ENCODE results near the gene BABAM2. TPM values are rescaled to one million over a fixed set of nuclear protein-coding genes. Genes with fewer than 3 reads are reported as not detected.

Gene BABAM2
- total RNA-seq, 1 experiment from 2014 or later: 16.3 TPM

- no peak overlapping the region for H3K4me2 ChIP-seq (ENCODE audit: low read length)
- no peaks in the 10 kb centered on the region for H4K20me1 ChIP-seq (ENCODE audit: low read length)
- no peaks in the 10 kb centered on the region for H3K9me2 ChIP-seq (replicated peaks; ENCODE audit: low read length)
- POLR2A ChIA-PET (ENCODE audit: unreplicated experiment): interaction anchor here (0.6 kb wide), 1 partner anchor 219 kb away, joined by 5 read pairs; no protein-coding TSS in a partner anchor
- BruUV-seq (replicated peaks): no TSS peak
- H3K27ac ChIP-seq (ENCODE audit: low read length): no peak overlapping the region
- TF ChIP-seq, protein P1, sequence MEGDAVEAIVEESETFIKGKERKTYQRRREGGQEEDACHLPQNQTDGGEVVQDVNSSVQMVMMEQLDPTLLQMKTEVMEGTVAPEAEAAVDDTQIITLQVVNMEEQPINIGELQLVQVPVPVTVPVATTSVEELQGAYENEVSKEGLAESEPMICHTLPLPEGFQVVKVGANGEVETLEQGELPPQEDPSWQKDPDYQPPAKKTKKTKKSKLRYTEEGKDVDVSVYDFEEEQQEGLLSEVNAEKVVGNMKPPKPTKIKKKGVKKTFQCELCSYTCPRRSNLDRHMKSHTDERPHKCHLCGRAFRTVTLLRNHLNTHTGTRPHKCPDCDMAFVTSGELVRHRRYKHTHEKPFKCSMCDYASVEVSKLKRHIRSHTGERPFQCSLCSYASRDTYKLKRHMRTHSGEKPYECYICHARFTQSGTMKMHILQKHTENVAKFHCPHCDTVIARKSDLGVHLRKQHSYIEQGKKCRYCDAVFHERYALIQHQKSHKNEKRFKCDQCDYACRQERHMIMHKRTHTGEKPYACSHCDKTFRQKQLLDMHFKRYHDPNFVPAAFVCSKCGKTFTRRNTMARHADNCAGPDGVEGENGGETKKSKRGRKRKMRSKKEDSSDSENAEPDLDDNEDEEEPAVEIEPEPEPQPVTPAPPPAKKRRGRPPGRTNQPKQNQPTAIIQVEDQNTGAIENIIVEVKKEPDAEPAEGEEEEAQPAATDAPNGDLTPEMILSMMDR (conservative IDR thresholded peaks at IDR 0.05; ENCODE audit: low read depth, low read length): no peak
- TF ChIP-seq EZH2 (IDR thresholded peaks at IDR 0.05; ENCODE audit: low read length, unreplicated experiment) (no peak), EZH2phosphoT487 (IDR thresholded peaks at IDR 0.05; ENCODE audit: borderline replicate concordance, low read length) (no peak)
- ATAC-seq (no peak), DNase-seq (no peak)
- no peaks in the 10 kb centered on the region for H3K9me3 ChIP-seq (ENCODE audit: low read length)
- peaks cover 10% of the 10 kb centered on the region for H3K4me1 ChIP-seq (ENCODE audit: insufficient read depth, low read length)
- no peaks in the 10 kb centered on the region for H3K27me3 ChIP-seq (ENCODE audit: low read length)
- H3K36me3 ChIP-seq (ENCODE audit: low read depth, low read length): no peaks in the 10 kb centered on the region
- H3K79me2 ChIP-seq (ENCODE audit: low read length): no peaks in the 10 kb centered on the region
- no peak overlapping the region for H2AFZ ChIP-seq (ENCODE audit: low read length)
- H3F3A ChIP-seq (ENCODE audit: low read length, unreplicated experiment): no peaks in the 10 kb centered on the region
- H3K9ac ChIP-seq (ENCODE audit: low read length): no peak overlapping the region
- intact Hi-C loops (cut with micrococcal nuclease): no loop called here
- CTCF ChIA-PET: interaction anchor here (0.6 kb wide), 1 partner anchor 209 kb away, joined by 3 read pairs; no protein-coding TSS in a partner anchor
- H3K4me3 ChIP-seq (ENCODE audit: low read length): no peak overlapping the region
Measured at GRCh38 chr2:28165087-28165635, 274.6 kb downstream of the BABAM2 start.

GRCh38 chr2:28166956-28167355 is 276.4 kb downstream of the BABAM2 start:
- Histone ChIP-seq H2AFZ (ENCODE audit: low read length) (no peak overlapping the region), H3K4me1 (ENCODE audit: insufficient read depth, low read length) (peaks cover 10% of the 10 kb centered on the region), H3K79me2 (ENCODE audit: low read length) (no peaks in the 10 kb centered on the region), H3F3A (ENCODE audit: low read length, unreplicated experiment) (no peaks in the 10 kb centered on the region), H3K9me2 (replicated peaks; ENCODE audit: low read length) (no peaks in the 10 kb centered on the region), H3K36me3 (ENCODE audit: low read depth, low read length) (no peaks in the 10 kb centered on the region), H3K4me3 (ENCODE audit: low read length) (no peak overlapping the region), H3K9me3 (ENCODE audit: low read length) (no peaks in the 10 kb centered on the region), H3K27me3 (ENCODE audit: low read length) (no peaks in the 10 kb centered on the region), H3K27ac (ENCODE audit: low read length) (no peak overlapping the region), H4K20me1 (ENCODE audit: low read length) (no peaks in the 10 kb centered on the region), H3K4me2 (ENCODE audit: low read length) (no peak overlapping the region), H3K9ac (ENCODE audit: low read length) (no peak overlapping the region)
- CTCF ChIA-PET: no interaction called here
- peak; percentile 85 for ATAC-seq
- BruUV-seq (replicated peaks): no TSS peak
- intact Hi-C loops (cut with micrococcal nuclease): no loop called here
- TF ChIP-seq, protein P1 (conservative IDR thresholded peaks at IDR 0.05; ENCODE audit: low read depth, low read length): no peak
- TF ChIP-seq EZH2phosphoT487 (IDR thresholded peaks at IDR 0.05; ENCODE audit: borderline replicate concordance, low read length) (no peak), EZH2 (IDR thresholded peaks at IDR 0.05; ENCODE audit: low read length, unreplicated experiment) (no peak)
- POLR2A ChIA-PET (ENCODE audit: unreplicated experiment): no interaction called here
- DNase-seq: peak; percentile 79

- Histone ChIP-seq H3K27me3 (ENCODE audit: low read length) (no peaks in the 10 kb centered on the region), H2AFZ (ENCODE audit: low read length) (no peak overlapping the region), H3K9me2 (replicated peaks; ENCODE audit: low read length) (no peaks in the 10 kb centered on the region), H3F3A (ENCODE audit: low read length, unreplicated experiment) (no peaks in the 10 kb centered on the region), H3K4me1 (ENCODE audit: insufficient read depth, low read length) (peaks cover 10% of the 10 kb centered on the region), H3K36me3 (ENCODE audit: low read depth, low read length) (no peaks in the 10 kb centered on the region), H4K20me1 (ENCODE audit: low read length) (no peaks in the 10 kb centered on the region), H3K79me2 (ENCODE audit: low read length) (no peaks in the 10 kb centered on the region), H3K27ac (ENCODE audit: low read length) (no peak overlapping the region), H3K9me3 (ENCODE audit: low read length) (no peaks in the 10 kb centered on the region), H3K9ac (ENCODE audit: low read length) (no peak overlapping the region), H3K4me2 (ENCODE audit: low read length) (no peak overlapping the region), H3K4me3 (ENCODE audit: low read length) (no peak overlapping the region)
- ChIA-PET POLR2A (ENCODE audit: unreplicated experiment) (no interaction called here), CTCF (interaction anchor here (0.6 kb wide), 1 partner anchor 82 kb away, joined by 4 read pairs; no protein-coding TSS in a partner anchor)
- ATAC-seq: no peak
- DNase-seq: no peak
- no TSS peak for BruUV-seq (replicated peaks)
- no peak for TF ChIP-seq EZH2phosphoT487 (IDR thresholded peaks at IDR 0.05; ENCODE audit: borderline replicate concordance, low read length)
- no peak for TF ChIP-seq EZH2 (IDR thresholded peaks at IDR 0.05; ENCODE audit: low read length, unreplicated experiment)
- TF ChIP-seq, protein P1 (conservative IDR thresholded peaks at IDR 0.05; ENCODE audit: low read depth, low read length): no peak
- intact Hi-C loops (cut with micrococcal nuclease): no loop called here
Measured at GRCh38 chr2:28168376-28168775, 277.8 kb downstream of the BABAM2 start.

All from PC-3 (cell line).